ENCODE measurements around the gene CYP11A1. TPM values are rescaled to one million over a fixed set of nuclear protein-coding genes. Genes with fewer than 3 reads are reported as not detected.
A peak's percentile ranks its signal among the peaks of the same experiment; 100 is the strongest.

CYP11A1 gene
- total RNA-seq, 1 donor from 2014 or later: 0.80 TPM

DNA sequence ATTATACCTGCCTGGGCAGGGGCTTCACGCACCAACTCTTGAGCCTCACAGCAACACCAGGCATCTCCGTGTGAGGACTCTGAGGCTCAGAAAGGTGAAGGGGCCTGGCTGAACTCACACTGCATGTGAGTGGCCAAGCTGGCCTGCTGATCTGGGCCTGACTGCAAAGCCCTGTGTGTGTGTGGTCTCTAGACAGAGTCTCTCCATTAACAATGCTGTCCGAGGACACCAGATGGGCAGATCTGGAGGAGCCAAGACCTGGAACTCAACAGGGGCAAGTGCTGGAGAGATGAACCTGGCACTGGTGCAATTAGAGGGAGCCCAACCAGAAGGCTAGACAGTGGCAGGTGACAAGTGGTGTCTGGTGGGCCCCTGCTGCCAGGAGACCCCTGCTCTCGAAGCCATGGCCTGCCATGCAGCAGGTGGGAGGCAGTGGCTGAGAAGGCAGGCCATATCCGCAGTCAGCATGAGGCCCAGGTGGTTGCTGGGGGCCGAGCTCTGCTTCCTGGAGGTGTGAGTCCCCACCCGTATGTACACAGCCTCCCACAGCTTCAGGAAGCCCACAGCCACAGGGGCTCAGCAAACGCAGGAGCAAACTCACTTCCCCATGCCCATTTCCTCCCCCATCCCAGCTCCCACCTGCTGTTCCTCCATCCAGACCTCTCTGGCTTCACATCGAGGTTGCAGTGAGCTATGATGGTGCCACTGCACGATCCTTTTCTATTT, 39.0 kb downstream of the CYP11A1 start:
- peaks cover 5% of the 10 kb centered on the region for H3K27me3 Mint-ChIP-seq
- H3K36me3 Mint-ChIP-seq: no peaks in the 10 kb centered on the region
- TF ChIP-seq, protein P1, sequence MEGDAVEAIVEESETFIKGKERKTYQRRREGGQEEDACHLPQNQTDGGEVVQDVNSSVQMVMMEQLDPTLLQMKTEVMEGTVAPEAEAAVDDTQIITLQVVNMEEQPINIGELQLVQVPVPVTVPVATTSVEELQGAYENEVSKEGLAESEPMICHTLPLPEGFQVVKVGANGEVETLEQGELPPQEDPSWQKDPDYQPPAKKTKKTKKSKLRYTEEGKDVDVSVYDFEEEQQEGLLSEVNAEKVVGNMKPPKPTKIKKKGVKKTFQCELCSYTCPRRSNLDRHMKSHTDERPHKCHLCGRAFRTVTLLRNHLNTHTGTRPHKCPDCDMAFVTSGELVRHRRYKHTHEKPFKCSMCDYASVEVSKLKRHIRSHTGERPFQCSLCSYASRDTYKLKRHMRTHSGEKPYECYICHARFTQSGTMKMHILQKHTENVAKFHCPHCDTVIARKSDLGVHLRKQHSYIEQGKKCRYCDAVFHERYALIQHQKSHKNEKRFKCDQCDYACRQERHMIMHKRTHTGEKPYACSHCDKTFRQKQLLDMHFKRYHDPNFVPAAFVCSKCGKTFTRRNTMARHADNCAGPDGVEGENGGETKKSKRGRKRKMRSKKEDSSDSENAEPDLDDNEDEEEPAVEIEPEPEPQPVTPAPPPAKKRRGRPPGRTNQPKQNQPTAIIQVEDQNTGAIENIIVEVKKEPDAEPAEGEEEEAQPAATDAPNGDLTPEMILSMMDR (conservative IDR thresholded peaks at IDR 0.05): no peak
- H3K4me1 Mint-ChIP-seq (ENCODE audit: unreplicated experiment): peaks cover 5% of the 10 kb centered on the region
- no peak overlapping the region for H3K27ac Mint-ChIP-seq
- no peak overlapping the region for H3K4me3 Mint-ChIP-seq
- DNase-seq (ENCODE audit: extremely low spot score, unreplicated experiment): no peak
- H3K9me3 Mint-ChIP-seq: no peaks in the 10 kb centered on the region

DNA sequence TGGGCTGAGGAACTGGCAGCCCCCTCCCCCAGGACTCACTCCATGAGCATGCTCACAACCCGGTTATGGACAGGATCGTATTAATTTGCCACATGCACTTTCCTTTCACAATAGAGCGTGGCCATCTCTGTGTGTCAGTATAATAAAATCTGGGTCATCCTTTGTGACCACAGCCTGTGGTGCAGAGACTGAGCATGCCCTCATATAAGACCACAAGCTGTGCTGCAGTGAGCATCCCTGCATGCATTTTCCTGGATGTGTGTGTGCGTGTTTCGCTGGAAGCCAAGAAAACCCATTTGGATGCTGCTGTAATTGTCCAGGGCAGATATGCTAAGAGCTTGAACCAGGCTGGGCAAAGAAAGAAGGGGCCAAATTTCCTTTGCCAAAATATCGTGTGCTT, 39.7 kb downstream of the CYP11A1 start:
- DNase-seq (ENCODE audit: extremely low spot score, unreplicated experiment): no peak
- Mint-ChIP-seq H3K36me3 (no peaks in the 10 kb centered on the region), H3K4me1 (ENCODE audit: unreplicated experiment) (peaks cover 5% of the 10 kb centered on the region), H3K27me3 (peaks cover 5% of the 10 kb centered on the region), H3K4me3 (no peak overlapping the region), H3K9me3 (no peaks in the 10 kb centered on the region), H3K27ac (no peak overlapping the region)
- TF ChIP-seq, protein P1 (conservative IDR thresholded peaks at IDR 0.05): no peak

DNA sequence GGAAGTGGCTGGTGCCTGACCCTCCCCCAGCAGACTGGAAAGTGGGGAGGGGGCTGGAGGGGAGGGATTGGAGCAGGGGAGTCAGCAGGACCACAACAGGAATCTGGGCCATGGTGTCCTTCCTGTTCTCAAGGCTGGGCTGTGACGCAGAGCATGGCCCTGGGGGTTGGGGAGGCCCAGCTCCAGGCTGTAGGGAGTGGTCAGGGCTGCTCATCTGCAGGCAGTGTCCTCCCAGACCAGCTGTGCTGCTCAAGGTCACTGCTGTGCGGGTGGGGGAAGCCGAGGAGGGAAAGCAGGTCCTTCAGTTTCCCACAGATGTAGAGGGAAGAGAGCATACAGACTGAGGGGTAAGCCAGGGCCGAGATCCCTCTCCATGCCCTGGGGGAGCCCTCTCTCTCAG, 40.7 kb downstream of the CYP11A1 start:
- H3K27me3 Mint-ChIP-seq: peaks cover 5% of the 10 kb centered on the region

DNA sequence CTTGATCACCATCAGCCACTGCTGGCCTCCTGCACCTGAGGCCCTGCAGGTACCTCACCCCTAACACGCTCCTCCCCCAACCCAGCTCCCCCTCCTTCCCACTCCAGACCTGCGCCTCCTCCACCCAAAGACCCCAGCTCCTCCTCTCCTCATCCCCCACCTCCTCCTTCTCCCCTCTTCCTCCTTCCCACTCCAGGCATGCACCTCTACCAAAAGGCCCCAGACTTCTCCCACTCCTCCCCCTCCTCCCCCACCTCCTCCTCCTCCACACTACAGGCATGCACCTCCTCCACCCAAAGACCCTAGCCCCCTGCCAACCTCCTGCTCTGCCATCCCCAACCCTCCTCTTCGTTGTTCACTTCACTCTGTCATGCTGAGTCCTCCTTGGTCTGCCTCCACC, 42.7 kb downstream of the CYP11A1 start:
- Mint-ChIP-seq H3K4me3 (no peak overlapping the region), H3K36me3 (no peaks in the 10 kb centered on the region), H3K9me3 (no peaks in the 10 kb centered on the region), H3K4me1 (ENCODE audit: unreplicated experiment) (peaks cover 9% of the 10 kb centered on the region), H3K27me3 (peaks cover 5% of the 10 kb centered on the region), H3K27ac (peak overlapping the region; percentile 33)
- TF ChIP-seq, protein P1 (conservative IDR thresholded peaks at IDR 0.05): no peak
- no peak for DNase-seq (ENCODE audit: extremely low spot score, unreplicated experiment)

More for the DNA sequence above, 40.7 kb downstream of the CYP11A1 start:
- no peak overlapping the region for H3K27ac Mint-ChIP-seq
- H3K9me3 Mint-ChIP-seq: no peaks in the 10 kb centered on the region
- no peak overlapping the region for H3K4me3 Mint-ChIP-seq
- H3K36me3 Mint-ChIP-seq: no peaks in the 10 kb centered on the region
- TF ChIP-seq, protein P1 (conservative IDR thresholded peaks at IDR 0.05): no peak
- DNase-seq (ENCODE audit: extremely low spot score, unreplicated experiment): no peak
- H3K4me1 Mint-ChIP-seq (ENCODE audit: unreplicated experiment): peaks cover 5% of the 10 kb centered on the region

DNA sequence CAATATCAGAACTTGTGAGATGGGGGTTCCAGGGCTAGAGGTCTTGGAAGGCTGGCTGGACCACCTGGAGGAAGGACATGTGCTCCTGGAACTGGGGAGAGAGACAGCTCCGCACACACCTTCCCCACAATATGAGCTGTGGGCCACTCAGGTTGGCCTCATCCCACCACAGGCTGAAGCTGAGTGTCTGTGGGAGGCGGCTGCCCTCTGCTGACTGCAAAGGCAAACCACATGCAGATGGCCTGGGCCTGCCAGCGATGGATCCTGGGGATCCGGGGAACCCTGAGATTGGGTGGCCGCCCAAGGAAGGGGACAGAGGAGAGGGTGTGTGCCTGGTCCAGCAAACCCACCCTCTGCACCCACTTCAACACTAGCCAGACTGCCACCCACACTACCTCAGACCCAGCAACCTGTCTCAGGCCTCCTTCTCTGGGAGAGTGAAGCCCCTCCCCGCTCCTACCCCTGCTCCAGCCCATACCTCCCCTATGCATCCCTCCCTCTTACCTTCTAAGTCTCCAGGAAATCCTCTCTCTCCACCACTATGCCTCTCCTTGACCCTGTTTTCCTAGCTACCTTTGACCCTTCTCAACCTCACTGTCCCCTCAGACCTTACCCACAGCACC, 44.8 kb downstream of the CYP11A1 start:
- no peaks in the 10 kb centered on the region for H3K36me3 Mint-ChIP-seq
- H3K27ac Mint-ChIP-seq: no peak overlapping the region
- peaks cover 5% of the 10 kb centered on the region for H3K27me3 Mint-ChIP-seq
- H3K4me1 Mint-ChIP-seq (ENCODE audit: unreplicated experiment): peaks cover 8% of the 10 kb centered on the region
- TF ChIP-seq, protein P1 (conservative IDR thresholded peaks at IDR 0.05): peak; percentile 96
- peak; percentile 81 for DNase-seq (ENCODE audit: extremely low spot score, unreplicated experiment)
- H3K9me3 Mint-ChIP-seq: no peaks in the 10 kb centered on the region
- H3K4me3 Mint-ChIP-seq: no peak overlapping the region
